Limb (tissue), 2 donors: ENCODE results near the gene UPK3B.
"Not testable (repeated sequence)": the region's sequence is repeated elsewhere in the genome, so short reads cannot be mapped to it uniquely, and the experiment has no call there.

Experiments
- DNase-seq, 2 donors: peaks; one replicate each; pipeline ENCODE4 v3.0.0-alpha.2; 2016; ENCODE audit errors: extremely low spot score in 2 of 2

The UPK3B gene

GRCh38 chr7:76512941-76513816 lies 2.8 kb downstream of the UPK3B start:
- DNase-seq: peak in 1 of 2 donors; percentile 27

GRCh38 chr7:76513817-76514799 lies 3.8 kb downstream of the UPK3B start:
- peak in 1 of 2 donors; percentile 8 for DNase-seq

- peak in 1 of 2 donors; percentile 32 for DNase-seq
Observed at GRCh38 chr7:76514926-76515771, 4.8 kb downstream of the UPK3B start.

- DNase-seq: peak in 1 of 2 donors; percentile 2
Observed at GRCh38 chr7:76515999-76516443, 5.7 kb downstream of the UPK3B start.

GRCh38 chr7:76516932-76517331 lies 6.6 kb downstream of the UPK3B start:
- not testable (repeated sequence) for DNase-seq

- not testable (repeated sequence) for DNase-seq
Observed at GRCh38 chr7:76526183-76526582, 15.8 kb downstream of the UPK3B start.

- not testable (repeated sequence) for DNase-seq
Observed at GRCh38 chr7:76531643-76532042, 21.3 kb downstream of the UPK3B start.

- DNase-seq: not testable (repeated sequence)
Observed at GRCh38 chr7:76543197-76543596, 32.8 kb downstream of the UPK3B start, which contains the start of gene SPDYE16. Gene SPDYE16, minus strand, starts transcription at chr7:76543297. Its CDS starts 1,838 bp downstream, at chr7:76541459.

- DNase-seq: peak; percentile 83 to 84
Observed at GRCh38 chr7:76549025-76549854, 38.9 kb downstream of the UPK3B start.

- not testable (repeated sequence) for DNase-seq
Observed at GRCh38 chr7:76549855-76550248, 39.5 kb downstream of the UPK3B start.

- not testable (repeated sequence) for DNase-seq
Observed at GRCh38 chr7:76551992-76552391, 41.6 kb downstream of the UPK3B start.

GRCh38 chr7:76559685-76560084 lies 49.3 kb downstream of the UPK3B start:
- DNase-seq: not testable (repeated sequence)

GRCh38 chr7:76560157-76560556 lies 49.8 kb downstream of the UPK3B start:
- DNase-seq: not testable (repeated sequence)

- DNase-seq: not testable (repeated sequence)
Observed at GRCh38 chr7:76561342-76561741, 51.0 kb downstream of the UPK3B start.

GRCh38 chr7:76565001-76565400 lies 54.6 kb downstream of the UPK3B start:
- DNase-seq: not testable (repeated sequence)
